ENCODE results near the gene TRIAP1. TPM values are rescaled to one million over a fixed set of nuclear protein-coding genes. Genes with fewer than 3 reads are reported as not detected.
A peak's percentile ranks its signal among the peaks of the same experiment; 100 is the strongest.

TRIAP1 gene
- total RNA-seq, 4 donors from 2014 or later: 7.1 to 39.3 (median 23.3) TPM

- intact Hi-C loops (cut with DNase I): no loop called here
- DNase-seq: peak; percentile 5
- 13 to 25% methylated on average over 2 to 3 of the region's 6 CpGs for WGBS, 2 donors
- Histone ChIP-seq H3K4me1 (peaks cover 12 to 30% (median 19%) of the 10 kb centered on the region in 3 donors), H3K27me3 (no peaks in the 10 kb centered on the region), H3K9me3 (no peaks in the 10 kb centered on the region), H3K36me3 (peaks cover 0 to 49% (median 8%) of the 10 kb centered on the region in 3 donors), H3K27ac (peak overlapping the region in 2 of 4 donors; percentile 7 to 21), H3K4me3 (peak overlapping the region in 2 of 4 donors; percentile 62 to 90)
- TF ChIP-seq POLR2A (IDR thresholded peaks at IDR 0.05): no peak
- TF ChIP-seq, protein P1, sequence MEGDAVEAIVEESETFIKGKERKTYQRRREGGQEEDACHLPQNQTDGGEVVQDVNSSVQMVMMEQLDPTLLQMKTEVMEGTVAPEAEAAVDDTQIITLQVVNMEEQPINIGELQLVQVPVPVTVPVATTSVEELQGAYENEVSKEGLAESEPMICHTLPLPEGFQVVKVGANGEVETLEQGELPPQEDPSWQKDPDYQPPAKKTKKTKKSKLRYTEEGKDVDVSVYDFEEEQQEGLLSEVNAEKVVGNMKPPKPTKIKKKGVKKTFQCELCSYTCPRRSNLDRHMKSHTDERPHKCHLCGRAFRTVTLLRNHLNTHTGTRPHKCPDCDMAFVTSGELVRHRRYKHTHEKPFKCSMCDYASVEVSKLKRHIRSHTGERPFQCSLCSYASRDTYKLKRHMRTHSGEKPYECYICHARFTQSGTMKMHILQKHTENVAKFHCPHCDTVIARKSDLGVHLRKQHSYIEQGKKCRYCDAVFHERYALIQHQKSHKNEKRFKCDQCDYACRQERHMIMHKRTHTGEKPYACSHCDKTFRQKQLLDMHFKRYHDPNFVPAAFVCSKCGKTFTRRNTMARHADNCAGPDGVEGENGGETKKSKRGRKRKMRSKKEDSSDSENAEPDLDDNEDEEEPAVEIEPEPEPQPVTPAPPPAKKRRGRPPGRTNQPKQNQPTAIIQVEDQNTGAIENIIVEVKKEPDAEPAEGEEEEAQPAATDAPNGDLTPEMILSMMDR (IDR thresholded peaks at IDR 0.05): peak in 5 of 6 experiments; percentile 17 to 62 (median 39)
Observed at GRCh38 chr12:120439646-120440247, 6.4 kb downstream of the TRIAP1 start.

DNA sequence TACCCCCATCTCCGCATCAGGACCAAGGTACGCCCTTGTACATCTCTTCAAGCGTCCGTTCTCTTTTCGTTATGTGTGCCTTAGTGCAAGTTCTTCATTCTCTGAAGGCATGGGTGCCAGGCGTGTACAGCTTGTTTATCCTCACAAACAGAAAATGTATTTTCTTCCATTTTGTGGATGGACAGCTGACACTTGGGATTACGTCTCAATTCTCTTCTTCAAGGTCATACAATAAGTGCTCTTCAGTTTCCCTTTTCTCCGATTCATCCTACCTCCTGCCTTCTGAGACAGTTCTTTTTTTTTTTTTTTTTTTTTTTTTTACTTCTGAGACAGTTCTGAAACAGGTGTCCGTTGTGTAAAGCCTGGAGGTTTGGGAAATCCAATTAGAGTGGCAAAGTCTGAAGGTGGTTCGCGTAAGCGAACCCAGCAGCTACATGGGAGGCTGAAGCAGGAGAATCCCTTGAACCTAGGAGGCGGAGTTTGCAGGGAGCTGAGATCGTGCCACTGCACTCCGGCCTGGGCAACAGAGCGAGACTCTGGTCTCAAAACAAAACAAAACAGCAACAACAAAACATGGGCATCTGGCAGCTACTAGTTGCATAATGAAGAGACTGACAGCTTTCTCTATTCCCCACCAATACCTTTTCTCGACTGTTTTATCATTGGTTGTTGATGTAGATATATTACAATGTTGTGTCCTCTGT is 7.5 kb downstream of the TRIAP1 start:
- no peak for TF ChIP-seq POLR2A (IDR thresholded peaks at IDR 0.05)
- TF ChIP-seq, protein P1 (IDR thresholded peaks at IDR 0.05): no peak
- Histone ChIP-seq H3K36me3 (peaks cover 0 to 38% (median 8%) of the 10 kb centered on the region in 3 donors), H3K27me3 (no peaks in the 10 kb centered on the region), H3K4me3 (peak overlapping the region; percentile 62 to 90 (median 80)), H3K9me3 (no peaks in the 10 kb centered on the region), H3K4me1 (peaks cover 12 to 25% (median 19%) of the 10 kb centered on the region in 3 donors), H3K27ac (peak overlapping the region; percentile 87 to 96 (median 90))
- WGBS, 2 donors: 26 to 31% methylated on average over 15 to 16 of the region's 17 CpGs
- no peak for DNase-seq
- intact Hi-C loops (cut with DNase I): no loop called here

DNA sequence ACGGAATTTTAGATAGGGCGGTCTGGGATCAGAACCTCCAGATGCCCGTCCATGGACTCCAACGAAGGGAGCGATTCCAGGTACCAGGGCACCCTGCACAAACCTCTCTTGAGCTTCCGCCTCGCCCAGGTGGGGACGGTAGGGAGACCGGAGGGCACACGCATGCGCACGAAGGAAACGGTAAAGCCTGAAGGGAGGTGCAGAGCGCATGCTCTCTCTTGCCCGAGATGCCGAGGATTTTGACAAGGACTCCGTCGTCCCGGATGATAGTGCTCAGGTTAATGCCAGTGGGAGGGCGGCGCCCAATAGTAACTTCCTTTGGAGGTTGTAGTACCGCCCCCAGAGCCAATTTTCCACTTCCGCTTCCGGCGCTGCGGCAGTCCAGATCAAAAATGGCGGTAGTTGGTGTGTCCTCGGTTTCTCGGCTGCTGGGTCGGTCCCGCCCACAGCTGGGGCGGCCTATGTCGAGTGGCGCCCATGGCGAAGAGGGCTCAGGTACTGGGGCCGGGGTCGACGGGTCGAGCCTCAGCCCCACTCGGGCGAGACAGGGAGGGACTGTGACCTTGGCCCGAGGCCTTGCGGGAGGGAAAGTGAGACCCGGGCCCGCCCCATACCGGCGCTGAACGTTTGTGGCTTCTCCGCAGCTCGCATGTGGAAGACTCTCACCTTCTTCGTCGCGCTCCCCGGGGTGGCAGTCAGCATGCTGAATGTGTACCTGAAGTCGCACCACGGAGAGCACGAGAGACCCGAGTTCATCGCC is 8.3 kb downstream of the TRIAP1 start, which contains the start of gene COX6A1:
TSS of gene COX6A1 (plus strand) at position 379 of the 760 bp plus-strand sequence. CDS start at position 393, 14 bp downstream.
- peak in 3 of 4 donors; percentile 12 to 59 (median 52) for TF ChIP-seq POLR2A (IDR thresholded peaks at IDR 0.05)
- TF ChIP-seq, protein P1 (IDR thresholded peaks at IDR 0.05): peak in 3 of 6 experiments; percentile 15 to 44 (median 18)
- 0 to 1% methylated on average over 21 to 27 of the region's 59 CpGs for WGBS, 2 donors
- H3K9me3 ChIP-seq: no peaks in the 10 kb centered on the region
- H3K27ac ChIP-seq: peak within 1 kb of the TSS; percentile 87 to 96 (median 90)
- peak; percentile 75 for DNase-seq
- H3K27me3 ChIP-seq: peaks cover 0 to 3% (median 0%) of the 10 kb centered on the region in 4 donors
- H3K4me1 ChIP-seq: peaks cover 12 to 25% (median 19%) of the 10 kb centered on the region in 3 donors
- intact Hi-C loops (cut with DNase I): no loop called here
- H3K4me3 ChIP-seq: peak within 1 kb of the TSS; percentile 62 to 90 (median 80)
- peaks cover 0 to 31% (median 8%) of the 10 kb centered on the region in 3 donors for H3K36me3 ChIP-seq

GRCh38 chr12:120432772-120433525 is 13.2 kb downstream of the TRIAP1 start:
- H3K27ac ChIP-seq: no peak overlapping the region
- H3K4me1 ChIP-seq: peaks cover 0 to 14% (median 0%) of the 10 kb centered on the region in 3 donors
- H3K36me3 ChIP-seq: no peaks in the 10 kb centered on the region
- no peaks in the 10 kb centered on the region for H3K9me3 ChIP-seq
- H3K27me3 ChIP-seq: peaks cover 0 to 7% (median 0%) of the 10 kb centered on the region in 4 donors
- H3K4me3 ChIP-seq: no peak overlapping the region
- intact Hi-C loops (cut with DNase I): loop anchor here (5.0 kb wide), 1 partner anchor 76 kb away; no protein-coding TSS in a partner anchor
- TF ChIP-seq POLR2A (IDR thresholded peaks at IDR 0.05): no peak
- TF ChIP-seq, protein P1 (IDR thresholded peaks at IDR 0.05): no peak
- 53% methylated on average over 8 to 10 of the region's 10 CpGs for WGBS, 2 donors
- no peak for DNase-seq

Measured in esophagus squamous epithelium (tissue), 5 donors.